Right lobe of liver (tissue), 6 donors: ENCODE measurements around the gene DCAF17. TPM values are rescaled to one million over a fixed set of nuclear protein-coding genes. Genes with fewer than 3 reads are reported as not detected.

Experiments used
- ATAC-seq, 4 donors: fragments of 200-7000 bp; cut with Tn5 transposase; one replicate each; pipeline ENCODE4 v1.9.1; 2020; ENCODE audit warnings: mild to moderate bottlenecking in 4 of 4, moderate library complexity in 4 of 4
- DNase-seq, 3 donors: peaks; one replicate each; pipeline ENCODE4 v3.0.0-alpha.2; 2020
- H3K27ac ChIP-seq, 3 donors: fragments of 200-600 bp; one replicate each; pipeline ENCODE4 v1.8.0; 2022
- H3K27me3 ChIP-seq, 2 donors: fragments of 200-600 bp; one replicate each; pipeline ENCODE4 v1.8.0; 2022
- H3K36me3 ChIP-seq, 4 donors: fragments of 200-600 bp; sonication (generic) in 1 of 4; one replicate each; pipeline versions ENCODE4 v1.5.1 to v1.8.0; 2017 to 2022; ENCODE audit warnings: control low read depth in 1 of 4
- H3K4me1 ChIP-seq, 4 donors: fragments of 200-600 bp; sonication (generic) in 1 of 4; one replicate each; pipeline versions ENCODE4 v1.5.1 to v1.8.0; 2017 to 2022; ENCODE audit warnings: control low read depth in 1 of 4
- H3K4me3 ChIP-seq, 3 donors: fragments of 200-600 bp; one replicate each; pipeline ENCODE4 v1.8.0; 2022
- H3K9me3 ChIP-seq, 4 donors: fragments of 200-600 bp; sonication (generic) in 1 of 4; one replicate each; pipeline versions ENCODE4 v1.5.1 to v1.8.0; 2017 to 2022; ENCODE audit warnings: control low read depth in 1 of 4
- CTCF ChIP-seq, 4 donors: fragments of 200-600 bp in 3 of 4; fragments of 450-650 bp in 1 of 4; IDR thresholded peaks; one replicate each; pipeline versions ENCODE4 v1.5.1 to v1.8.0; 2016 to 2022; ENCODE audit warnings: antibody characterized with exemption in 4 of 4, mild to moderate bottlenecking in 2 of 4
- POLR2A ChIP-seq: fragments of 450-650 bp; IDR thresholded peaks from one replicate; pipeline ENCODE4 v1.6.1; 2017; ENCODE audit warnings: antibody characterized with exemption, mild to moderate bottlenecking
- WGBS: methylation state at CpG from one replicate; pipeline ENCODE4 v1.1.6; 2018; ENCODE audit warnings: low coverage, low lambda C conversion rate; ENCODE audit not compliant: insufficient coverage; ENCODE audit errors: missing lambda C conversion rate; 5-methylcytosine and 5-hydroxymethylcytosine counted together
- intact Hi-C, 2 donors: fragments of 100-400 bp; cut with DNase I; formaldehyde crosslinking; loops; one replicate each; pipeline versions ENCODE4 v1.11.2 to v1.14.1; 2022
- total RNA-seq, 6 experiments: library from RNA; depleted of rRNA in 2 of 6; stranded (reverse); fragments of >200 nt in 2 of 6; fragmentation: NEBNext Ultra II Directional in 3 of 6; extraction: Animal tissue kit (Norgen Biotek cat#: 25700) in 3 of 6; gene quantifications; one replicate each; pipeline versions ENCODE4 v1.1.0 to v1.2.4, GENCODE V29; 2016 to 2023
- donor health status: DM: no; HTN: yes; CAD: no.
- donor health status: DM: no; HTN: no; CAD: no.
- donor health status: DM: no; HTN: no; CAD: no.
- donor health status: DM: no; HTN: yes; CAD: no.
- donor health status: DM: no; HTN: yes; CAD: no.

The DCAF17 gene
- total RNA-seq, 6 experiments from 2014 or later = 5.5 to 8.1 (median 6.9) TPM

GRCh38 chr2:171394164-171394740 lies 39.8 kb upstream of the DCAF17 start:
- intact Hi-C loops = no loop called here
- TF ChIP-seq CTCF (IDR thresholded peaks at IDR 0.05) = no peak
- no peak for TF ChIP-seq POLR2A
- Histone ChIP-seq H3K27me3 (no peaks in the 10 kb centered on the region), H3K4me1 (no peaks in the 10 kb centered on the region), H3K27ac (no peak overlapping the region), H3K36me3 (no peaks in the 10 kb centered on the region), H3K4me3 (no peak overlapping the region), H3K9me3 (no peaks in the 10 kb centered on the region)
- DNase-seq (no peak), ATAC-seq (no peak)
- WGBS = 54% methylated on average over 1 of the region's 1 CpG

- ATAC-seq (no peak), DNase-seq (no peak)
- H3K4me1 ChIP-seq = no peaks in the 10 kb centered on the region
- H3K9me3 ChIP-seq = peaks cover 0 to 4% (median 1%) of the 10 kb centered on the region in 4 donors
- no peak overlapping the region for H3K4me3 ChIP-seq
- TF ChIP-seq CTCF (IDR thresholded peaks at IDR 0.05) = no peak
- TF ChIP-seq POLR2A = no peak
- intact Hi-C loops = no loop called here
- H3K27me3 ChIP-seq = no peaks in the 10 kb centered on the region
- H3K36me3 ChIP-seq = no peaks in the 10 kb centered on the region
- H3K27ac ChIP-seq = no peak overlapping the region
Observed at GRCh38 chr2:171399292-171399691, 34.7 kb upstream of the DCAF17 start.

- no peaks in the 10 kb centered on the region for H3K36me3 ChIP-seq
- no peaks in the 10 kb centered on the region for H3K4me1 ChIP-seq
- intact Hi-C loops = no loop called here
- no peak for ATAC-seq
- no peak for TF ChIP-seq POLR2A
- TF ChIP-seq CTCF (IDR thresholded peaks at IDR 0.05) = no peak
- H3K4me3 ChIP-seq = no peak overlapping the region
- no peaks in the 10 kb centered on the region for H3K27me3 ChIP-seq
- WGBS = 79% methylated on average over 3 of the region's 3 CpGs
- no peak overlapping the region for H3K27ac ChIP-seq
- peaks cover 0 to 4% (median 1%) of the 10 kb centered on the region in 4 donors for H3K9me3 ChIP-seq
- no peak for DNase-seq
Observed at GRCh38 chr2:171400395-171400794, 33.6 kb upstream of the DCAF17 start.

- ATAC-seq (no peak), DNase-seq (no peak)
- Histone ChIP-seq H3K4me1 (no peaks in the 10 kb centered on the region), H3K36me3 (no peaks in the 10 kb centered on the region), H3K4me3 (no peak overlapping the region), H3K27me3 (no peaks in the 10 kb centered on the region), H3K9me3 (peaks cover 0 to 4% (median 1%) of the 10 kb centered on the region in 4 donors), H3K27ac (no peak overlapping the region)
- WGBS = 100% methylated on average over 1 of the region's 1 CpG
- intact Hi-C loops = no loop called here
- no peak for TF ChIP-seq CTCF (IDR thresholded peaks at IDR 0.05)
- no peak for TF ChIP-seq POLR2A
Observed at GRCh38 chr2:171401947-171402346, 32.1 kb upstream of the DCAF17 start.
